BE2C (cell line): ENCODE results near the gene MBOAT1.

Experiments
- DNase-seq: peaks from one replicate; pipeline ENCODE4 v3.0.0-alpha.2; 2020
- H3K27me3 ChIP-seq: fragments of 250-450 bp; sonication (Bioruptor Pico); 2 replicates; pipeline ENCODE4 v1.5.1; 2020; ENCODE audit warnings: mild to moderate bottlenecking
- H3K36me3 ChIP-seq: fragments of 250-450 bp; sonication (Bioruptor Pico); 2 replicates; pipeline ENCODE4 v1.5.1; 2020; ENCODE audit warnings: mild to moderate bottlenecking
- H3K4me1 ChIP-seq: fragments of 250-450 bp; sonication (Bioruptor Pico); 2 replicates; pipeline ENCODE4 v1.5.1; 2020
- H3K4me3 ChIP-seq: 2 replicates; pipeline ENCODE4 v1.5.1; 2011; ENCODE audit warnings: low read depth, low read length
- H3K9me3 ChIP-seq: fragments of 250-450 bp; sonication (Bioruptor Pico); 2 replicates; pipeline ENCODE4 v1.5.1; 2020
- CTCF ChIP-seq: IDR thresholded peaks from 2 replicates; pipeline ENCODE4 v1.5.1; 2012; ENCODE audit warnings: mild to moderate bottlenecking, low read depth, low read length

MBOAT1 gene

GRCh38 chr6:20109526-20109925, 102.7 kb downstream of the MBOAT1 start:
- Histone ChIP-seq H3K27me3 (no peaks in the 10 kb centered on the region), H3K36me3 (no peaks in the 10 kb centered on the region), H3K4me3 (no peak overlapping the region), H3K4me1 (no peaks in the 10 kb centered on the region), H3K9me3 (no peaks in the 10 kb centered on the region)
- no peak for TF ChIP-seq CTCF
- DNase-seq, result no peak

GRCh38 chr6:20105838-20106237, 106.4 kb downstream of the MBOAT1 start:
- Histone ChIP-seq H3K36me3 (no peaks in the 10 kb centered on the region), H3K27me3 (no peaks in the 10 kb centered on the region), H3K4me3 (no peak overlapping the region), H3K4me1 (no peaks in the 10 kb centered on the region), H3K9me3 (no peaks in the 10 kb centered on the region)
- DNase-seq, result no peak
- no peak for TF ChIP-seq CTCF

- TF ChIP-seq CTCF, result no peak
- Histone ChIP-seq H3K4me3 (no peak overlapping the region), H3K4me1 (no peaks in the 10 kb centered on the region), H3K27me3 (no peaks in the 10 kb centered on the region), H3K36me3 (no peaks in the 10 kb centered on the region), H3K9me3 (no peaks in the 10 kb centered on the region)
- DNase-seq, result no peak
Measured at GRCh38 chr6:20104696-20105095, 107.6 kb downstream of the MBOAT1 start.

- DNase-seq, result no peak
- H3K9me3 ChIP-seq, result no peaks in the 10 kb centered on the region
- no peak overlapping the region for H3K4me3 ChIP-seq
- no peak for TF ChIP-seq CTCF
- H3K27me3 ChIP-seq, result no peaks in the 10 kb centered on the region
- no peaks in the 10 kb centered on the region for H3K36me3 ChIP-seq
- no peaks in the 10 kb centered on the region for H3K4me1 ChIP-seq
Measured at GRCh38 chr6:20102397-20103073, 109.7 kb downstream of the MBOAT1 start.

GRCh38 chr6:20099156-20099555, 113.1 kb downstream of the MBOAT1 start:
- Histone ChIP-seq H3K36me3 (no peaks in the 10 kb centered on the region), H3K27me3 (no peaks in the 10 kb centered on the region), H3K4me3 (no peak overlapping the region), H3K4me1 (no peaks in the 10 kb centered on the region), H3K9me3 (no peaks in the 10 kb centered on the region)
- no peak for TF ChIP-seq CTCF
- no peak for DNase-seq

- no peaks in the 10 kb centered on the region for H3K9me3 ChIP-seq
- no peak for DNase-seq
- TF ChIP-seq CTCF, result no peak
- no peak overlapping the region for H3K4me3 ChIP-seq
- H3K4me1 ChIP-seq, result no peaks in the 10 kb centered on the region
- H3K27me3 ChIP-seq, result no peaks in the 10 kb centered on the region
- no peaks in the 10 kb centered on the region for H3K36me3 ChIP-seq
Measured at GRCh38 chr6:20098267-20098876, 113.9 kb downstream of the MBOAT1 start.
